GM13977 (cell line): Measurements from ENCODE around the gene MIOS.

ENCODE experiments used
- DNase-seq: peaks from one replicate; pipeline ENCODE4 v3.0.0; 2012; ENCODE audit warnings: low spot score
- in situ Hi-C: fragments of 300-500 bp; cut with MboI; formaldehyde crosslinking; loops from one replicate; pipeline ENCODE4 v1.12.0; 2022; ENCODE audit warnings: low sequenced_read_pairs, low pct_unique_long_range_greater_than_20kb, mixed read lengths, inconsistent platforms; ENCODE audit not compliant: unreplicated experiment
- TF ChIP-seq, protein P1 (sequence below): IDR thresholded peaks from 2 replicates; pipeline ENCODE4 v1.5.1; 2012; ENCODE audit warnings: mild to moderate bottlenecking, control low read depth; ENCODE audit not compliant: insufficient read depth; ENCODE audit errors: extremely low read depth, missing control alignments

The MIOS gene

DNA sequence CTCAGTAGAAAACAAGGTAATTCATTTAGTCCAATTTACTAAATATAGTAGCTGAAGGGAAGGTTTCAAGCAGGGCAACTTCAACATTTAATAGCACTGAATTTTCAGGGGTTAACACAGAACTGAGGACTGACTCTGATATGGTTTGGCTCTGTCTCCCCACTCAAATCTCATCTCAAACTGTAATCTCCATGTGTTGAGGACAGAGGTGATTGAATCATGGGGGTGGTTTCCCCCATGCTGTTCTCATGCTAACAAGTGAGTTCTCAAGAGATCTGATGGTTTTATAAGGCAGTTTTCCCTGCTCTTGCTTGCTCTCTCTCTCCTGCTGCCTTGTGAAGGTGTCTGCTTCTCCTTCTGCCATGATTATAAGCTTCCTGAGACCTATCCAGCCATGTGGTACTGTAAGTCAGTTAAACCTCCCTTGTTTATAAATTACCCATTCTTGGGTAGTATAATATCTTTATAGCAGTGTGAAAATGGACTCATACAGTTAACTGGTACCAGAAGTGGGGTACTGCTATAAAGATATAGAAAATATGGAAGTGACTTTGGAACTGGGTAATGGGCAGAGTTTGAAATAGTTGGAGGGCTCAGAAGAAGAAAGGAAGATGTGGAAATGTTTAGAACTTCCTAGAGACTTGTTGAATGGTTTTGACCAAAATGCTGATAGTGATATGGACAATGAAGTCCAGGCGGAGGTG, 64.1 kb downstream of the MIOS start:
- DNase-seq: no peak
- TF ChIP-seq, protein P1, sequence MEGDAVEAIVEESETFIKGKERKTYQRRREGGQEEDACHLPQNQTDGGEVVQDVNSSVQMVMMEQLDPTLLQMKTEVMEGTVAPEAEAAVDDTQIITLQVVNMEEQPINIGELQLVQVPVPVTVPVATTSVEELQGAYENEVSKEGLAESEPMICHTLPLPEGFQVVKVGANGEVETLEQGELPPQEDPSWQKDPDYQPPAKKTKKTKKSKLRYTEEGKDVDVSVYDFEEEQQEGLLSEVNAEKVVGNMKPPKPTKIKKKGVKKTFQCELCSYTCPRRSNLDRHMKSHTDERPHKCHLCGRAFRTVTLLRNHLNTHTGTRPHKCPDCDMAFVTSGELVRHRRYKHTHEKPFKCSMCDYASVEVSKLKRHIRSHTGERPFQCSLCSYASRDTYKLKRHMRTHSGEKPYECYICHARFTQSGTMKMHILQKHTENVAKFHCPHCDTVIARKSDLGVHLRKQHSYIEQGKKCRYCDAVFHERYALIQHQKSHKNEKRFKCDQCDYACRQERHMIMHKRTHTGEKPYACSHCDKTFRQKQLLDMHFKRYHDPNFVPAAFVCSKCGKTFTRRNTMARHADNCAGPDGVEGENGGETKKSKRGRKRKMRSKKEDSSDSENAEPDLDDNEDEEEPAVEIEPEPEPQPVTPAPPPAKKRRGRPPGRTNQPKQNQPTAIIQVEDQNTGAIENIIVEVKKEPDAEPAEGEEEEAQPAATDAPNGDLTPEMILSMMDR: no peak
- in situ Hi-C loops: no loop called here

DNA sequence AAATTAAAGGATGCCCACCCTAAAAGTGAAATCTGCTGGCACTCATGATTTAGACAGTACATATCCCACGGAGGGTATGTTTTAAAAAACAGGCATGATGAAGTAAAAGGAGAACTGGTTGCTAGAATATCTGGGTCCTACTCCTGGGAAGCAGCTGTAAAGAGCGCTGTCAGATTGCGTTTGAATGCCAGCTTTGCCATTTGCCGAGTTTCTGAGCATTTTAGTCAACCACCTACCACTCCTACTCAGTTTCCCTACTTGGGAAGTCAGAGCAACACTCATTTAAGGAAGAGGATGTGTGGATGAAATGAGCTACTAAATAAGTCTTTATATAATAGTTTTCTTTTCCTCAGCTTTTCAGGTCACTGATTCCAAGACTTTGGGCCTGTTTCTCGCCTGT, 72.7 kb downstream of the MIOS start:
- in situ Hi-C loops: no loop called here
- TF ChIP-seq, protein P1: no peak
- DNase-seq: no peak

DNA sequence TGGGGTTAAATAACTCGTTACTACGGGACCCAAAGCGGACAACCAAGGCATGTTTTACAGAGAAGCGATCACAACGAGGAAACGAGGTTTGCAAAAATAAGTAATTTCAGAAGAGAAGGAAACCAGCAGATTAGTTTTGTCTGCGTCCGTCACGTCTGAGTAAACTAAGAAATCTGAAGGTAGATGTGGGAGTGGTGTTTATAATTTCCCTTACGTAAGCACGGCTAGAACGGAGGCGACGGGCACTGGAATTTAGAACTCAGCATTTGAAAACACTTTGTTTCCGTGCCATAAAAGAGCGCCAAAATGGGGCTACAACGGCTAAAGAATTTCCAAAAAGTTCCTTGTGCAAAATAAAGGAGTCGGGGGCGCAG, 73.2 kb downstream of the MIOS start:
- TF ChIP-seq, protein P1: no peak
- DNase-seq: peak; percentile 16
- in situ Hi-C loops: no loop called here

DNA sequence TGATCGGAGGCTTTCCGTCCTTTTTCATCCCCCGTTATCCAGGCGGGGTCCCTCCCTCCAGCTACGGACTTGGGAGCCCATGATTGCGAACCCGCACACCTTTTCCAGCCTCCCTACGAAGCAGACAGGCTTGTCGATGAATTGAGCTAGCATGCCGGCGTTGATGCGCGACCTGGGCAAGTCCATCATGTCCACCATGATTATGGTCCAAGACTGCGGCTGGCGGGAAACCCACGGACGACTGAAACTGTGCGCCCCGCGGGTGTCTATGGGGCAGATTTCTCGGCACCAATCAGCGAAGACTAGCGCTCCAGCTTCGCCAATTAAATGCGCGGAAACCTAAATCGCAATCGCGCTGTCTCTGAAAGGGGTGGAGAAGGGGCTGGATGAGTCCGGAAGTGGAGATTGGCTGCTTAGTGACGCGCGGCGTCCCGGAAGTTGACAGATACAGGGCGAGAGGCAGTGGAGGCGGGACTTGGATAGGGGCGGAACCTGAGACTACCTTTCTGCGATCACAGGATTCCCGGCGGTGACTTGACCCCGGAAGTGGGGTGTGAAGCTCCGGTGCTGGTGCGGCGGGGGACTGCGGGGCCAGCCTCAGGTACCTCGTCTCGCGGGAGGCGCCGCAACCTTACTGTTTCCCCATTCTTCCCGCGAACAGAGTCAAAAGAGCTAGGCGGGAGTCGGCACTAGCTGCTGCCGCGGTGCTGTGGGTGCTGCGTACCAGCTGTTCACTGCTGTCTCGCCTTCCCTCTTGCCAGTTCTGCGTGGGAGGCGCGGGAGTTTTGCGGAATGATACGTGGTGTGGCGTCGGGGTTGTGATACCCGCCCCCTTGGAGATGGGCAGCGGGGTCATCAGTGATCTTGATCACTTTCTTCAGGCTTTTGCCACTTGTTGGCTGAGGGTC, 73.8 kb downstream of the MIOS start, which contains the start of gene UMAD1:
TSS of gene UMAD1 (plus strand) at position 532 of the 908 bp plus-strand sequence. CDS start 32,620 bp downstream, outside the sequence.
- DNase-seq: peak; percentile 90
- in situ Hi-C loops: no loop called here
- TF ChIP-seq, protein P1: no peak

DNA sequence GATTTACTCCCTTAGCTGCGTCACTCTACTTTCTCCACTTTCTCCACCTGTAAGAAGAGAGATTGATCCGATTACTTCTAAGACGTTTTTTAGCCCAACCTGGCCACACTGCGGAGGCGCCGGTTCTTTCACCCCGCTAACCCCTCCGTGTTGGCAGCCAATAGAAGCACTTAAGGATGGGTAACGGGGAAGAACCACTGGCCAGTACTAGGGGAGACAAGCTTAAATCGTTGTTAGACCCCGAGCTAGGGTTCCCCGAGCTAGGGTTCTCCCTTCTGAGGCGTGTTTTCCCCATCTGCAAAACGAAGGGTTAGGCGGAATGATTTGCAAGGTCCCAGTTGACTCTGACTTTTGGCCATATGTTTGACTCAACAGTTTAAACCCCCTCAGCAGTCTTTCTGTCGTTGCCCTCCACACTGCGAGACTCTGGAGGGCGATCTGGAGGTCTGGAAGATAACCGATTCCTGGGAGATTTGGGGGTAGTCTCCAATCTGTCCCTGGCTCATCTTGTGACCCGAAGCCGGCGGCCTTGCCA, 74.5 kb downstream of the MIOS start:
- TF ChIP-seq, protein P1: no peak
- peak; percentile 23 for DNase-seq
- in situ Hi-C loops: no loop called here

DNA sequence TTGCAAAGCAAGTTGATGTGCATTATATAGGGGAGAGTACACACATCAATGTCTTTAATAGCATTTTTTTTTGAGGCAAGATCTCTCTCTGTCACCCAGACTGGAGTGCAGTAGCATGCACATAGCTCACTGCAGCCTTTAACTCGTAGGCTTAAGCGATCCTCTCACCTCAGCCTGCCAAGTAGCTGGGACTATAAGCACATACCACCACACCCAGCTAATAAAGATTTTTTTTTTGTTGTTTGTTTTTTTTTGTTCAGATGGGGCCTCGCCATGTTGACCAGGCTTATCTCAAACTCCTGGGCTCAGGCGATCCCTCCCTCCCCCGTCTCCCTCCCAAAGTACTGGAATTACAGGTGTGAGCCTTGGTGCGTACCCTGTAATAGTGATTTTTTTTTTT, 75.4 kb downstream of the MIOS start:
- TF ChIP-seq, protein P1: no peak
- DNase-seq: no peak
- in situ Hi-C loops: no loop called here
